ENCODE data around the gene EXOC6B. TPM values are rescaled to one million over a fixed set of nuclear protein-coding genes. Genes with fewer than 3 reads are reported as not detected.
A peak's percentile ranks its signal among the peaks of the same experiment; 100 is the strongest.

EXOC6B gene
- total RNA-seq, 1 experiment from 2014 or later: 33.7 TPM

GRCh38 chr2:72862239-72862988 lies 36.6 kb upstream of the EXOC6B start (continued):
- TF ChIP-seq ZNF671 (CRISPR knock-in tag; IDR thresholded peaks at IDR 0.05) (no peak), ERG (CRISPR knock-in tag; IDR thresholded peaks at IDR 0.05) (no peak), ZNF423 (CRISPR knock-in tag; IDR thresholded peaks at IDR 0.05) (no peak), PRDM15 (CRISPR knock-in tag; IDR thresholded peaks at IDR 0.05) (no peak), TEAD4 (CRISPR knock-in tag; IDR thresholded peaks at IDR 0.05) (no peak), NR1H2 (CRISPR knock-in tag; IDR thresholded peaks at IDR 0.05) (no peak), ZNF138 (CRISPR knock-in tag; conservative IDR thresholded peaks at IDR 0.05) (peak; percentile 48; the same call in 1 of the 2 replicates), ZBTB43 (CRISPR knock-in tag; IDR thresholded peaks at IDR 0.05) (0 out of 2 replicates have a peak, but pooled peaks have one; percentile 30), GTF2I (CRISPR knock-in tag; conservative IDR thresholded peaks at IDR 0.05) (no peak), TEAD1 (CRISPR knock-in tag; IDR thresholded peaks at IDR 0.05) (no peak), JUN (CRISPR knock-in tag; IDR thresholded peaks at IDR 0.05) (no peak), NFYB (CRISPR knock-in tag; conservative IDR thresholded peaks at IDR 0.05; ENCODE audit: low read depth) (no peak), E2F5 (CRISPR knock-in tag; IDR thresholded peaks at IDR 0.05) (no peak), ZNF121 (CRISPR knock-in tag; IDR thresholded peaks at IDR 0.05) (no peak), GABPB1 (CRISPR knock-in tag; IDR thresholded peaks at IDR 0.05) (no peak), ATF6 (CRISPR knock-in tag; IDR thresholded peaks at IDR 0.05) (no peak), USF2 (CRISPR knock-in tag; IDR thresholded peaks at IDR 0.05) (0 out of 2 replicates have a peak, but pooled peaks have one; percentile 6), MXD4 (CRISPR knock-in tag; IDR thresholded peaks at IDR 0.05; ENCODE audit: borderline replicate concordance) (no peak), SOX15 (CRISPR knock-in tag; IDR thresholded peaks at IDR 0.05) (no peak), FOXK1 (CRISPR knock-in tag; IDR thresholded peaks at IDR 0.05) (no peak), EMX1 (CRISPR knock-in tag; IDR thresholded peaks at IDR 0.05) (no peak), RELA (CRISPR knock-in tag; IDR thresholded peaks at IDR 0.05; ENCODE audit: borderline replicate concordance) (no peak), AFF4 (CRISPR knock-in tag; IDR thresholded peaks at IDR 0.05; ENCODE audit: borderline replicate concordance) (no peak), ZBTB21 (CRISPR knock-in tag; IDR thresholded peaks at IDR 0.05; ENCODE audit: borderline replicate concordance) (peak; percentile 84; the same call in 1 of the 2 replicates), OVOL2 (CRISPR knock-in tag; IDR thresholded peaks at IDR 0.05; ENCODE audit: borderline replicate concordance) (no peak)
